GM18873 (cell line): ENCODE measurements around the gene KCNH6.

Experiments
- ATAC-seq: cut with Tn5 transposase; IDR thresholded peaks from one replicate; pipeline ENCODE4 v1.9.1; 2021; ENCODE audit warnings: mild to moderate bottlenecking, moderate library complexity, moderate number of reproducible peaks; ENCODE audit not compliant: unreplicated experiment, low FRiP score

KCNH6 gene

GRCh38 chr17:63505341-63505740 is 17.8 kb upstream of the KCNH6 start:
- ATAC-seq, result no peak

GRCh38 chr17:63506627-63507026 is 16.5 kb upstream of the KCNH6 start:
- ATAC-seq, result no peak

GRCh38 chr17:63511331-63511730 is 11.8 kb upstream of the KCNH6 start:
- no peak for ATAC-seq

GRCh38 chr17:63512388-63512787 is 10.8 kb upstream of the KCNH6 start:
- ATAC-seq, result no peak

- ATAC-seq, result no peak
Measured at GRCh38 chr17:63512896-63513644, 10.1 kb upstream of the KCNH6 start.

GRCh38 chr17:63514477-63514876 is 8.7 kb upstream of the KCNH6 start:
- ATAC-seq, result no peak

- no peak for ATAC-seq
Measured at GRCh38 chr17:63514974-63515373, 8.2 kb upstream of the KCNH6 start.

GRCh38 chr17:63515426-63515825 is 7.7 kb upstream of the KCNH6 start:
- ATAC-seq, result no peak

GRCh38 chr17:63516910-63517824 is 6.0 kb upstream of the KCNH6 start:
- no peak for ATAC-seq

GRCh38 chr17:63517825-63518534 is 5.2 kb upstream of the KCNH6 start:
- no peak for ATAC-seq

GRCh38 chr17:63519116-63519881 is 3.9 kb upstream of the KCNH6 start:
- no peak for ATAC-seq

GRCh38 chr17:63519972-63520882 is 2.9 kb upstream of the KCNH6 start:
- no peak for ATAC-seq

- no peak for ATAC-seq
Measured at GRCh38 chr17:63524051-63524450, 893 bp downstream of the KCNH6 start.

- no peak for ATAC-seq
Measured at GRCh38 chr17:63525190-63525946, 2.2 kb downstream of the KCNH6 start.

GRCh38 chr17:63526861-63527260 is 3.7 kb downstream of the KCNH6 start:
- no peak for ATAC-seq

- no peak for ATAC-seq
Measured at GRCh38 chr17:63528183-63528582, 5.0 kb downstream of the KCNH6 start.

GRCh38 chr17:63529711-63530556 is 6.8 kb downstream of the KCNH6 start:
- ATAC-seq, result no peak
